DMS 273 (cell line): ENCODE data around the gene ATP2B2.

Source experiments
- DNase-seq: peaks from one replicate; lab custom pipeline; 2025; ENCODE audit not compliant: unreplicated experiment; lab: John Stamatoyannopoulos, UW

The ATP2B2 gene

DNA sequence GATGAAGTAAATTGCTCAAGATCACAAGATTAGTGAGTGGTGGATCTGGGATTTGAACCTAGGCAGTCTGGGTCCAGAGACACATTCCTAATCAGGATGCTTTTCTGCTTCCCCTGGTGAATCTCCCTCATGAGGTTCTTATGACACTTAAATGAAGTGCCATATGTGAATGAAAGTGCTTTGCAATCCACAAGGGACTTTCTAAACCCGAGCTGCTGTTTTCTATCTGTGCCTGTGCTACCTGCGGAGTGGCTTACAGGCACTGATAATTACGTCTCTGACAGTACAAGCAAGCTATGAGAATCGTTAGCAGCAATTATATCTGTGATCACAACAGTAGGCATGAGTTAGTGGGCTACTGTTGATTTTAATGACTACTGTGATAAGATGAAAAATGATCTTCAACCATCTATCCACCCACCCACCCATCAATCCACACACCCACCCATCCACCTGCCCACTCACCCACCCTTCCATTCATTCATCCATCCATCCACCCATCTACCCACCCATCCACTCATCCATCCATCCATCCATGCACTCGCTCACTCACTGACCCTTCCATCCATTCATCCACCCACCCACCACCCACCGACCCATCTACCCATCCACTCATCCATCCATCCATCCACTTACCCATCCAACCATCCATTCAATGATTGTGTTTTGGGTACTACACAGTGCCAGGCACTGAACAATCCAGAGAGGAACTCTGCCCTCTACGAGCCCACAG is 51.8 kb downstream of the ATP2B2 start:
- peak; percentile 17 for DNase-seq

DNA sequence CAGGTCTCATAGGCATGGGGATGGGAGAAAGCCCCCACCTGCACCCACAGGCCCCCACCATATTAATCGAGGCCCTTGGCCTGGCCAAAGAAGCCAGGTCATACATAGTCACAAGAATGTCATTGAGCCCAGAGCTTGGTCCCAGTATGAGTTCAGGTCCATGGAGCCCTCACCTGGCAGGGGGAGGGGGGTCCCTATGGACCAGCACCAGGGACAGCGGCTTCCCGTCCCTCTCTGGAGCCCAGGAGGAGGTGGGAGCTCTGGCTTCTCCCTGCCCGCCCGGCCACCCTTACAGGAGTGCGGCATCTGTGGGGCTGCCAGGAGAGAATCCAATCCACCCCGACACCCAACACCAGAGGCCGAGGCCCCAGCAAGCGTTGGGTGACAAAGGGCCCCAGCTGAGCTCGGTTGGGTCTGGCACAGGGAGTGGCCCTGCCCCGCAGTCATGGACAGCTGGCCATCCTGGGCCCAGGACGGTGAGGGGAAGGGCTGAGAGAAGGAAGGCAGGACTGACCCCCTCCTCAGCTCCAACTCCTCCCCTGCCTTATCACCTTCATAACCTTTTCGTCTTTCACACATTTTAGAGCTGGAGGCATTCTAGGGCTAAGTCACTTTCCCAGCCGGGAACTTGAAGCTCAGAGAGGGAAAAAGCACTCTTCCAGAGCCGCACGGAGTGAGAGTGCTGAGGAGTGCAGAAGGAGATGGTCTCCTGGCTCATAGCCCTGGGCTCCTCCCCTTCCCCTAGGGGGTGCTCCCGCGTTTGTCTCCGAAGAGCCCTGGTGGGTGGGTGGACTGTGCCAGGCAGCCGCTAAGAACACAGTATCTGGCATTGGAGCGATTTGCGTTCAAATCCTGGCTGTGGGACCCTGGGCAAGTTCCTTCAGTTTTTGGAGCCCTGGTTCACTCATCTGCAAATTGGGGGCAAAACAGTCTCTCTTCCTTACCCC is 54.6 kb downstream of the ATP2B2 start:
- no peak for DNase-seq

DNA sequence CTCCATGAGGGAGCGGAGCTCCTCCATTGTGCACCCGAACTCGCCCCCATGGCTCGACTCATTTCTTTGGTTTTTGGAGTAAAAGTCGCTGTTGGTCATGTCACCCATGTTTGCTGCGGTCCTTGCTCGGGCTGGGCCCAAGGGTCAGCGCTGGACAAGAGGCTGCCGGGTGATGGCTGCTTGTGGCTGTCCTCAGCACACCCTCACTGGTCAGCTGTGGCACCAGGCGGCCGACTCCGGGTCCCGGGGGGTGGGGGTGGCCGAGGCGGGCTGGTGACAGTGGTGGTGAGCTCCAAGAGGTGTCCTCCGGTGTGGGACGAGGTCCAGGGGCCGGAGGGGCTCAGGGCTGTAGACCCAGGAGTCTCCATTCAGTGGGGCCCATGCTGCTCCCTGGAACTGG is 56.0 kb downstream of the ATP2B2 start:
- no peak for DNase-seq

DNA sequence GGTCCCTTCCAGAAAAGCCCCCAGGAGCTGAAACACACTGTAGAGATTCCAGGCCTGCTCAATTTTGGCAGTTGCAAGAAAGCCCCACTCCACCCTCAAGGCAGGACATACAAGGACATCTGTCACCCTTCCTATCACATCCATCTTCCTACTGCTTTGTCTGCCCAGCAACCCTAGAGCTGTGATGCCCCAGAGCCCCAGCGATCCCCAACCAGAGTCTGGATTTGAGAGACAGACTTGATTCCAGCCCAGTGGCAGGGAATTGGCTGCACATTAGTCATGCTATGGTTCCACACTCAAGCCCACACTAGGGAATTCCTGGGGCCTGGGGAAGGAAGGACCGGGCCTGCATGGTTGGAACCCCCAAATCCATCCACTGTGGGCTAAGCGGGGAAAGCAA is 56.8 kb downstream of the ATP2B2 start:
- no peak for DNase-seq

DNA sequence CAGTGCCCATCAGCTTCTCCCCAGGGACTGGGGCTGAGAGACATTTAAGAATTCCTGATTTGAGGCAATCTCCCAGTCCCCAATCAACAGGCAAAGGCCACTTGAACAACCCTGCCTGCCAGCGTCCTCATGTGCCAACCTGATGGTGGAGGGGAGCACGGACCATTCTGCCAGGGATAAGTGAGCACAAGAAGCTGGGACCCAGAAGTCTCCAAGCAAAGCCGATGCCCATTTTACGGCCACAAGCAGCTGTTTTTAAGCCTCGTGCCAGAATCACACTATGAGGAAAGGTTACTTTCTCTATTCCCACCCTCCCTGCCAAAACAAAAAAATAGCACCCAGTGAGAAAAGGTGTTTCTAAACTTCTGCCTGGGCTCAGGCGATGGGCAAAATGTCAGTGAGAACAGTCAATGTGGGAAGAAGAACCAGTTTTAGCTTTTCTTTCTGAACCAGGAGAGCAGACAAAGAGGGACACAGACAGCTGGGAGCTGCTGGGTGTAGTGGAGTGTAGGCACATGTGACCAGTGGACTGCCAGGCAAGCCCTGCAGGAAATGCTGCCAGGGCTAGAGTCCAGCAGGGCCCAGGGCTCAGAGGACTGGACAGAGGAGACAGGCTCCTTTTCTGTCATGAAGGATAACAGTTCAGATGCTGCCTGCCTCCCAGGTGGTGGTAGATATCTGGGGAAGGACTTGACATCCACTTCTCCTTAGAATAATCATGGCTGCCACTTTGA is 57.7 kb downstream of the ATP2B2 start:
- DNase-seq, result no peak

DNA sequence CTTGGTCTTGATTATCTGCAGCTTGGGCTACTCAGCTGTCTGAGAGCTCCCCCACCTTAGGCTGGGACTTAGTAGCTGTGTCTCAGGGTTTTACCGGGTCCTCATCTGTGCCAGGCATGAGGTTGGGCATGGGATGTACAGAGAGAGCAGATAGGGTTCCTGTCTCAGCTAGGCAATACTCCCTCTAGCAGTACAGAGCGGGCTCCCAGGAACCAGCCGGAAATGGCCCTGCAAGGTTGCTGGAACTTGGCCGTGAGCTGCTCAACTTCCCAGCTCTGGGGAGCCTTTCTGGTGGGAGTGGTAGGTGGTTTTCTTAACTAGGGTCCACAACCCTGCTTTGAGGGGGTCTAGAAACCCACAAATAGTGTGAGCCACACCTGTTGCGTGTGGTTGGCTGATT is 58.3 kb downstream of the ATP2B2 start:
- DNase-seq, result no peak

DNA sequence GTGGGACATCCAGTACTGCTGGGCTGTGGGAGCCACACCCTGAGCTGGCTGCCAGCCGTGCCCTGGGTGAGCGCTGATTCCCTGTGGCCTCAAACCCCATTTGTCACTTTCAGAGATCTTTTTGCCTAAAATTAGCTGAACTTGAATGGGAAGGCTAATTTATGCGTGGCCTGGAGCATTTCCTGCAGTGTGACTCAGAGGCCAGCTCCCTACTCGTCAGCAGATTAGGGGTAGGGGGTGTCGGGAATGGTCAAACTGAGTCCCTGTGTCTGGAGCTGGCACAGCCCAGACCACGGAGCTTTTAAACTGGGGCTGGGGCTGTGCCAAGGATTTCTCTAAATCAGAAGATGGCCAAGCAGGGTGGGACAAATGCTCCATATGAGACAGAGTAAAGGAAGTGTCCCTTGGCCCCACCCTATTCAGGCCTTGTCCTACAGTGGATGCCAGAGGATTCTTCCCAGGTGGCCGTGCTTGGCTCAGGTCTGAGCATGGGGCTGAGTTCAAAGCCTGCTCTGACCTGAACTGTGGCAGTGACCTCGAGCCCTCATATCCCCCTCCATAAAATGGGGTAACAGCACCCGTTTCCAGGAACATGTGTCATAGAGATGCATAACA is 59.7 kb downstream of the ATP2B2 start:
- DNase-seq, result no peak

DNA sequence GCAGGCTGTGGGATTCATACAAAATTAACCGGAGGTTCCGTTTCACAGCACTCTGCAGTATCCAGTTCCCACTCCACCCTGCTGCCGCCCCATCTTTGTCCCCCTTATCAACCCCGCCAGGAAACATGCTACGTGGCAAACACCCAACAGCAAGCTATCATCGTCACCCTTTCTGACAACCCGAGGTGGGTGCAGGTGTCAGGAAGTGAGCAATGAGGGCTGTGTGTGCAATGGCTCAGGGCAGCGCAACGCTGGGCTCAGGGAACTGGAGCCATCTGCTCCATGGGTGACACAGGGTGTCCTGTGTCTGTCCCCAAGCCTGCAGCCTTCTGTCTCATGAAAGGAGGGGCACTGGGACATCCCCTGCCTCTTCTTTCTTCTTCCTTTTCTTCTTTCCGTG is 60.9 kb downstream of the ATP2B2 start:
- DNase-seq, result no peak

DNA sequence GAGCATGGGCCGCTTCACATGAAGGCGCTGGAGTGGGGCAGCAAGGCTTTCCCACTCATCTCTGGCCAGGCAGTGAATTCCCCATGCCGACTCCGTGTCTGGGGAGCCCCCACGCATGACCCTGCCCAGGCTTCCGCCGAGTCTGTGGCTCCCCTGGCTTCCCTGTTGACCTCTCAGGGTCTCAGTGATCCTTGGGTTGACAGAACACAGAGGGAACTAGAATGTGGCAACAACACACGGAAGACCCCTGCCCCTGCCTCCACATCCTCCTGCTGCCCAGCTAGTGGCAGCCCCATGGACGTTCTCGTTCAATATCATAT is 61.3 kb downstream of the ATP2B2 start:
- DNase-seq, result no peak

DNA sequence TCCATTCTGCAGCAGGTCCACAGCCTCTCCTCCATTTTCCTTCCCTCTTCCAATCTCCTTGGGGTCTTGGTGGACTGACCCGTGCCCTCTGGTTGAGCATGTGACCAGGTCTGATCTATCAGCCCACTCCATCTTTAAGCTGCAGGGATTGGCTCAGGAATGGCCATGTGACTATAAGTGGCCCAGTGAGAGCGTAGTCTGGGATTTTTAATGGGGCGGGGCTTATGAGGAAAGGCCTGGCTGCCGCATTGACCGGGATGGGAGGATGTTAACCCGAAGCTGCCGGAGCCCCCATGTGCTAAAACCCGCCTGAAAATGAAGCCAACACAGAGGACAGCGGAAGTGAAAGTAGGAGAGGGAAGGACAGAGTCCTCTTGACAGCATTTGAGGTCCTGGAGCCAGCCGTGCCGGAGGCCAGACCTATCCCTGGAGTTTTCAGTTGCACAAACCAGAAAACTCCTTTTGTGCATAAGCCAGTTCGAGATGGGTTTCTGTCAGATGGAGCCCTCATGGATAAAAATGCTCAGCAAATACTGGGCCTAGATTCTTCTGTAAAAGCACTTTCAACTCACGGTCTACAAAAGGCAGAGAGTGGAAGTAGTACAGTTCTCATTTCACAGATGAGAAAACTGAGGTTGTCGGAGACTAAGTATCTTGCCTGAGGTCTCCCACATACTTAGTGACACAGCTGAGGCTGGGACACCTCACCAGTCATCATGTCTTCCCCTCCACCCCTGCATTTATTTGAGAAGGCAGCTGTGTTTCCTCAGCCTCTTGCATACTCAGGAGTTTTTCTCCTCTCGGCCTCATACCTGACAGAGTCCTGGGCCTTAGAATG is 61.9 kb downstream of the ATP2B2 start:
- DNase-seq, result no peak

DNA sequence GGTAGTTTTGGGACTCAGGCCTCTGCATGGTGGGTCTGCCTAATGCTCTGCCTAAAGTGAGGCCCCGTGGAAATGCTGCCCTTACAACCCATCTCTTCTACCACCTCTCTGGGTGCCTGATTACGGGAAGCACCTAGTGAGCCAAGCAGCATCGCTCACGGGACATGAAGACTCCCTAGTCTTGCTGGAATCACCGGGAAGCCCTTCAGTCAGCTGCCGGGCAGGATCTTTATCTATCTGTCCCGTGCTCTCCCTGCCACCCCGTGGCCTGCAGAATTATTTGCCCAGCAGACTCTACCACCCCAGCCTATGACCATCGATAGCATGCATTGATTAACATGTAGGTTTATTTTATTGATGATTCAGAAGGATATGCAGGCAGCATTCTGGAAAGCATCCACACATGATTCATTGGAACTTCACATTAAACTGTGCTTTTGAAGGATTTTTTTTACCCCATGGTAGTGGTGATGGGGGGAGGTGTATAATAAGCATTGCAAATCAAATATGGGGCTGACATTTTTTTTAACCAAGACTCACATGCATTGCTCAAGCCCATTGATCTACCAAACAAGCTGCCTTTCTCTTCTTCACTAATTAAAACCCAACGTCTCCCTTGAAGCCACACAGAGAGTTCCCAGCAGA is 63.1 kb downstream of the ATP2B2 start:
- no peak for DNase-seq

DNA sequence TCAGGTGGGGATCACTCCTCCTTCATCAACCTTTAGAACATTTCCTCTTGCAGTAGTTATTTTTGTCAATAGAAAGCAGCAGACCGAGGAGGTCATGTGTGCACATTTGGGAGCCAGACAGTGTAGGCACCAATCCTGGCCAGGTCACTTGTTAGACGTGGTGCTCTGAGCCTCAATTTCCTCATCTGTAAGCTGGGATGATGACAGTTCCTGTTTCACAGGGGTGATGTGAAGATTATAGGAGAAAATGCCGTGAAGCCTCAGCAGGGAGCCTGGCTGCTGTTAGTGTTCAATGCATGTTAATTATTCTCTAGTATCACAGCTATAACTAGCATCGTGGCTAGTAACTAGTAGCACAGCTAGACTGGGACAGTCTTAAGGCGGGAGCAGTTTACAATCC is 64.7 kb downstream of the ATP2B2 start:
- DNase-seq, result no peak

DNA sequence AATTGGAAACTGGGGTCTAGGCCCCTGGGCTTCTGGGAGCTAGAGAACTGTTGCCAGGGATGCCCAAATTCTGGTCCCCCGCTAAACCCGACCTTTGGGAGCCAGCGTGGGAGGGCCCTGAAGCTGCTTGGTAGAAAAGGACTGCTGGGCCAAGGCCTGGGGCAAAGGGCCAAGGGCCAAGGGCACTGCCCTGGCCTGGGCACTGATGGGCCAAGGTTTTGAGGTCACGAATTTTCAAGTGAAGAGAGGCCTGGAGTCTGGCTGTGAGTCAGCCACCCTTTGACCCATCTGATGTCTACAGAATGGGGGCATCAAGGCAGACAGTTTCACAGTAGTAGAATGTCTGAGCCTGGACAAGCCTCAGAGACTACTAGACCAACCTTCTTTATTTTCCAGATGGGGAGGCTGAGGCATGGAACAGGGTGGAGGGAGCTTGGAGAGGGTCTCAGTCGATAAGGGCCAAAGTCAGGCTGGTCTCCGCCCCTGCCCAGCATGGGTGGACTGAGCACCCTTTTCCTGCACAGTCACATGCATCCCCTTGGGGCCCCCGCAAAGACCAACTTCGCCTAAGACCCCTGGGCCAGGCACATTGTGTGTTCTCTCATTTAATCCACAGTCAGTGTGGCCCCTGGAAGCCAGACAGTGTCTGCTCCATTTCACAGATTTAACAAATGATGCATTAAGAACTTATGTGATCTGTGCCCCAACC is 66.3 kb downstream of the ATP2B2 start:
- DNase-seq, result no peak

DNA sequence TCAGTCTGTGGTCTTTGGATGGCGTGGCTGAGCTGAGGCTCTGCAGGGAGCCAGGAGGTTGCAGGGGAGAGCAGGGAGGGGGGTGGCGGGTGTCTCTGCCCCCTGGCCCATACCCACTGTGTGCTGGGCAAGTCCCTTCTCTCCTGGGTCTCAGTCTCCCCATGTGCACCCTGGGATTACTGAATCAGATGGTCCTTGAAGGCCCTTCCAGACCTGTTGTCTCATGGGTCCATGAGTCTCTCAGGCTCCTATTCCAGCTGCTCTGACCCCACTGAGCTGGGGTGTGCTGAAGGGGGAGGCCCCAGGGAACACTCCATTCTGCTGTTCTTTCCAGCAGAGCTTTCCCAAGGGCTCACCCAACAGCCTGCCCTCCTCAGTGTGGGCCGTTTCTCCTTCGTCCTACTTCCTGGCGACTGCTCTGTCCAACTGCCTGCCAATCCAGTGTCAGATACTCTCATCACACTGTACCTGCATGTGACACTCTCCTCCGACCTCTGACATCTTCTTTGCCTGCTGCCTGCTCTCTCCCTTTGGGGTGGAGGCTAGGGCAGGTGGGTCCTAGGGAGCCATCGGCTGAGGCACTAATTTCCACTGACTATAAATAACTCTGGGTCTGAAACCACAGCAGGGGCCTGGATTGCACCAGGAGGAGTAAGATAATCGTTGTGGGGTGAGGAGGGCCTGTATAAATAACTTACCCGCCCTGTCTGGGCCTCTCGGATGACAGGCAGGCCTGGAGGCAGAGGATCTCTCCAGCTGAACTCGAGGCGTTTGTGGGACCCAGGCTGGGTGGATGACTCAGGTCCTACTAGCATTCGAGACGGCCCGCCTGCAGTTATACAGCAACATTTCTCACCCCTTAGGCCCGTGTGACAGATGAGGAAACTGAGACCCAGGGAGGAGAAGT is 67.1 kb downstream of the ATP2B2 start:
- DNase-seq, result no peak

DNA sequence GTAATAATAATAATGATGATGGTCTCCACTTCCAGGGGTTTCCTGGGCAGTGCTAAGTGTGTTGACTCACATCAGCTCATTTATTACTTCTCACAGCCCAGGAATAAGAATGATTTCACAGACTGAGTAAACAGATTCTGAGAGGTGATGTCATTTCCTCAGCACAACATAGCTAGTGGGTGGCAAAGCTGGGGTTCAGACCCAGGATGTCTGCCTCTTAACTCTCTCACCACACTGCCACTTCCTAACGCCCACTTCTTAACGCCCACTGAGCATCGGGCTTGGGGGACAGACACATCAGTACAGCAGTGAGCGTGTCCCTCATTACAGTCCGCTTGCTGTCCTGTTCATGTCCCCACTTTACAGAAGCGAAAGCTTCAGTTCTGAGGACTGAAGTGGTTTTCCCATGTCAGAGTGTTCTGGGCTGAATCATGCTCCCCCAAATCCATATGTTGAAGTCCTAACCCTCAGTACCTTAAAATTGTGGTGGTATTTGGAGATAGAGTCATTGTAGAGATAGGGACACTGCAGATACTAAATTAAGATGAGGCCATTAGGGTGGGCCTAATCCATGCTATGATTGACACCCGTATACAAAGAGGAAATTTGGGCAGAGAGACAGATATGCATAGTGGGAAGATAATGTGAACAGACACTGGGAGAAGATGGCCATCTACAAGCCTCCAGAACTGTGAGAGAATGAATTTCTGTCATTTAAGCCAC is 68.0 kb downstream of the ATP2B2 start:
- DNase-seq, result no peak

DNA sequence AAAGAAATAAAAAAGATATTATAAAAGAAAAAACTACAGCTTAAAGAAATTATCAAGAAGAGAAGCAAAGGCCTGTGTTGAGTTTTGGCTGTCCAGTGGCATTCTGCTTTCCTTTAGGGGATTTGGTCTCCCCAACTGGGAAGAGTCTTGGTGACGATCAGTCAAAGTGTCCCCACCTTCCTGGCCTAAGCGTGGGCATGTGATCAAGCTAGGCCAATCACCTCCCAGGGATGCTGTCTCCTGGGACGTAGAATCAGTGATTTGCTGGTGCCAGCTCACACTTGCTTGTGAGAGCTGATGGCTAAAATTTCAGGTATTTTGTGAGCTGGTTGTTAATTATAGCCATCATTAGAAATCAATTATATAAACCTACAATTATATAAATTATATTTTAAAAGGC is 69.5 kb downstream of the ATP2B2 start:
- no peak for DNase-seq

DNA sequence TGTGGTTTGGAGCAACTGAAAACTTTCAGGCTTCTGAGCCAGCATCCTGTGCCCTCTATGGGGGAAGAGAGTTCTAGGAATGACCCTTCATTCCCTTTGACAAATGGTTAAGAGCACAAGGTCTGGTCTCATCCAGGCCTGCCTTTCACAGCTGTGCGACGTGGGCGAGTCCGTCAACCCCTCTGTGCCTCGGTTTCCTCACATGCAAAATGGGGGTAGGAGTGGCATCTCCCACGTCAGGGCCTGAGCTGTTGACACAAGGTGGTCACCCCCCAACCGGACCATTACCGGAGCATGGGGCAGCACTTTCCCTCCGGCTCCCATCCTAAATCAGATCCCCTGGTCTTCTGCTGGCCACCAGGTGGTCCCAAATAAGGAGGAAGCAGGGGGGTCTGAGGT is 70.4 kb downstream of the ATP2B2 start:
- no peak for DNase-seq
